Activated CD4-positive, alpha-beta memory T cell treated with anti-CD3 and anti-CD28 coated beads, Interleukin-2, amount 10 ng/mL, durations not matched to agents 7 days and 5 days (primary cell): ENCODE results near the gene FAM162B. TPM values are rescaled to one million over a fixed set of nuclear protein-coding genes. Genes with fewer than 3 reads are reported as not detected.

Source experiments
- total RNA-seq, 2 experiments: library from RNA; stranded (reverse); gene quantifications; one replicate each; pipeline ENCODE4 v1.2.3, GENCODE V29; 2021

The FAM162B gene
- total RNA-seq, 2 experiments from 2014 or later: not detected

Other genes with a start within 250 kb of the FAM162B start
- gene TRAPPC3L, start 220.0 kb downstream of the FAM162B start, total RNA-seq: not detected
- gene CALHM4, start 212.0 kb downstream of the FAM162B start, total RNA-seq: not detected
- gene RWDD1, start 194.2 kb downstream of the FAM162B start, total RNA-seq: 10 to 100 TPM; 37.8 to 39.5 TPM
- gene RSPH4A, start 149.2 kb downstream of the FAM162B start, total RNA-seq: under 1 TPM; 0.10 to 0.15 TPM
- 10 to 100 TPM; 18.8 to 19.7 TPM for gene ZUP1, start 97.0 kb downstream of the FAM162B start, total RNA-seq
- 1 to 10 TPM; 7.1 to 9.9 TPM for gene KPNA5, start 84.5 kb downstream of the FAM162B start, total RNA-seq
- not detected for gene GPRC6A, start 63.4 kb upstream of the FAM162B start, total RNA-seq
- not detected for gene RFX6, start 111.5 kb upstream of the FAM162B start, total RNA-seq